Breast epithelium (tissue), 3 donors: ENCODE data around the gene PPP2R3B.

Experiments used
- CTCF ChIP-seq, 3 donors: fragments of 450-650 bp; IDR thresholded peaks; one replicate each; pipeline ENCODE4 v1.5.1; 2016 to 2017; ENCODE audit warnings: antibody characterized with exemption in 3 of 3, mild to moderate bottlenecking in 3 of 3, moderate library complexity in 3 of 3
- POLR2A ChIP-seq: fragments of 450-650 bp; IDR thresholded peaks from one replicate; pipeline ENCODE4 v1.6.1; 2016; ENCODE audit warnings: antibody characterized with exemption, mild to moderate bottlenecking, moderate library complexity

GRCh38 chrX:316351-317325 is 70.1 kb downstream of the PPP2R3B start:
- no peak for TF ChIP-seq CTCF (IDR thresholded peaks at IDR 0.05)
- no peak for TF ChIP-seq POLR2A
